ENCODE data around the gene ARFRP1.

Gene ARFRP1

DNA sequence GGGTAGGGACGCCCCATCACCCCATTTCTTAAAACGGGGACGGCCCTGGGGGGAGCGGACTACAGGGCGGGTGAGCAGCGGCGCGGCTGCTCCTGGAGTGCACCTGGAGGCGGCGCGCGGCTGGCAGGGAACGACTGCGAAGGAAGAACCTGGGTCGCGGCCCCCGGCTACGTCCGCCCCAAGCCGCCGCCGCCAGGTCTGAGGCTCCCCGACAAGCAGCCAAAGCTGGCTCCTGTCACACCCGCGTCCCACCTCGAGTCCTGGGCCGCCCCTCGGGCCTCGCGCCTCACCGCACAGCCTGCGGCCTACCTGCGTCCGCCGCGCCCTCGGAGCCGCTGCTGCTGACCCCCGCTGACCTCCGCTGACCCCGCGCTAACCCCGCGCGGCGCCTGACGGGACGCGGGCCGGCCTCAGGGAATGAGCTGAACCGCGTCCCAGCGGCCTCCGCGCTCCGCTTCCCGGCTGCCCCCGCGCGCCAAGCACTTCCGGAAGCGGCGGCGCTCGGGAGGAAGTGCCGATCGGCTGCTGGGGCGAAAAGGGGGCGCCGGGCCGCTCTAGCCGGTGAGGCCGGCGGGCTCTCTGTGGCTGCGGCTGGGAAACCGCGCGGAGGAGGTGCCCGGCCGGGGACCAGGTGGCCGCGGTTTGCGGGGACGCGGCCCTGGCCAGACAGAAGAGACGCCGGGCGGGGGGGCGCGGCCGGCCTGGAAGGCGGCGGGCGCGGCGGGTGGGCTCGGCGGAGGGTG, at the start of gene ARFRP1, which contains the start of gene ZGPAT:
Gene ARFRP1 (minus strand): TSS at position 419 of the 743 bp plus-strand sequence. CDS start 885 bp downstream, outside the sequence.
Gene ZGPAT (plus strand): TSS at position 482 of the 743 bp plus-strand sequence. CDS start 542 bp downstream, outside the sequence.
- DNase-seq, result peak; percentile 89

DNA sequence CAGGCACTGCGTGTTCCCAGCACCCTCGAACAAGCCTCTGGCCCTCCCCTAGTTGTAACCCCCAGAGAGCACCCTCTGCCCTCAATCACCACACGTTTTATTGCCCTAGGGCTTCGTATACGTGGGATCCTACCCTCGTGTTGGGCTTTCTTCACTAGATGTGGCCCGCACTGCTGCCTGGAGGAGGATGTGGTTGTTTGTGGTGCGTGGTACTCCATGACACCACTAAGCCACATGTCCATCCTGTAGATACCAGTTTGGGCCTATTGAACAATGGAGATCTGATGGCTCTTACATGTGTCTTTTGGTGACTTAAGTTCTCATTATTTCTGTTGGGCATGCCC, 48.8 kb upstream of the ARFRP1 start:
- DNase-seq, result no peak

GRCh38 chr20:63755933-63756647, 48.3 kb upstream of the ARFRP1 start:
- no peak for DNase-seq

- no peak for DNase-seq
Observed at GRCh38 chr20:63754008-63754407, 46.2 kb upstream of the ARFRP1 start.

GRCh38 chr20:63753381-63753780, 45.6 kb upstream of the ARFRP1 start:
- DNase-seq, result no peak

GRCh38 chr20:63752411-63753101, 44.8 kb upstream of the ARFRP1 start:
- DNase-seq, result no peak

DNA sequence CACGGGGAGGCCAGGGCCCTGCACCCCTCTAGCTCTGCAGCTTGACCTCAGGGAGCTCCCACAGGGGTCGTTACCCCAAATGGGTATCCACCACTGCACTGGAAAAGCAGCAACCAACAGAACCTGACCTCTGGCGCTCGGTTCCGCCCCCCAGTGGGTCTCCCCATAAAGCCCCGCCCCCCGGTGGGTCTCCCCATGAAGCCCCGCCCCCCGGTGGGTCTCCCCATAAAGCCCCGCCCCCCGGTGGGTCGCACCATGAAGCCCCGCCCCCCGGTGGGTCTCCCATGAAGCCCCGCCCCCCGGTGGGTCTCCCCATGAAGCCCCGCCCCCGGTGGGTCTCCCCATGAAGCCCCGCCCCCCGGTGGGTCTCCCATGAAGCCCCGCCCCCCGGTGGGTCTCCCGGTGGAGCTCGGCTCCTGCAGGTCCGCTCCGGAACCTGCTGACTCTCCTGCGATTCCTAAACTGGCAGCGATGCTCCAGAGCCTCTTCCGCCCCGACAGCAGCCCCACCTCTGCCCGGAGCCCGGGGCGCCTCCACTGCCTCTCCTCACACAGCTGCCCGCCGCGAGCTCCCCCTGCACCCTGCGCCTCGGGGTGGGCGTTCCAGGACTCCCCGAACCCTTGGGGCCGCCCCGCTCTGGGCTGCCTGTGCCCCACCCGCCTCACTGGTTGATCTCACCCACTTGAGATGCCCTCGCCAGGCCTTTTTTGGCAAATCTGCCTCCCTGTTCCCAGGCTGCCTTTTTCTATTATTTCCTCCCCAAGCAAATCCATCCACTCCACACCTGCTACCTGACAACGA, 43.9 kb upstream of the ARFRP1 start:
- DNase-seq, result peak; percentile 28

GRCh38 chr20:63750807-63751470, 43.2 kb upstream of the ARFRP1 start:
- peak; percentile 66 for DNase-seq

GRCh38 chr20:63749597-63750508, 42.1 kb upstream of the ARFRP1 start:
- no peak for DNase-seq

DNA sequence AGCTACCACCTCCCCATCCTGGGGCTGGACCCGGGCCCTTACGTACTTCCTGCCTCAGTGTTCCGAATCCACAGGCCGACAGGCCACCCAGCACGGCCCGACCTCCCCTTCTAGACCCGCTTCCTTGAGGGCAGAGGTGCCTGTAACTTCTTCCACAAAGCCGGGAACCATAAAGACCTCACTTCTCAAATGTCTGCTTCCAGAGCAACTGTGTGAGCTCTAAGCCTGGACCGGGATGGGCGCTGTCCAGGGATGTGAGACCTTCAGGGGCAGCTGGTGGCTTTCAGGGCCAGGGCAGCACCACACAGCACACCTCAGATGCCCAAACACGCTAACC, 41.1 kb upstream of the ARFRP1 start:
- no peak for DNase-seq

DNA sequence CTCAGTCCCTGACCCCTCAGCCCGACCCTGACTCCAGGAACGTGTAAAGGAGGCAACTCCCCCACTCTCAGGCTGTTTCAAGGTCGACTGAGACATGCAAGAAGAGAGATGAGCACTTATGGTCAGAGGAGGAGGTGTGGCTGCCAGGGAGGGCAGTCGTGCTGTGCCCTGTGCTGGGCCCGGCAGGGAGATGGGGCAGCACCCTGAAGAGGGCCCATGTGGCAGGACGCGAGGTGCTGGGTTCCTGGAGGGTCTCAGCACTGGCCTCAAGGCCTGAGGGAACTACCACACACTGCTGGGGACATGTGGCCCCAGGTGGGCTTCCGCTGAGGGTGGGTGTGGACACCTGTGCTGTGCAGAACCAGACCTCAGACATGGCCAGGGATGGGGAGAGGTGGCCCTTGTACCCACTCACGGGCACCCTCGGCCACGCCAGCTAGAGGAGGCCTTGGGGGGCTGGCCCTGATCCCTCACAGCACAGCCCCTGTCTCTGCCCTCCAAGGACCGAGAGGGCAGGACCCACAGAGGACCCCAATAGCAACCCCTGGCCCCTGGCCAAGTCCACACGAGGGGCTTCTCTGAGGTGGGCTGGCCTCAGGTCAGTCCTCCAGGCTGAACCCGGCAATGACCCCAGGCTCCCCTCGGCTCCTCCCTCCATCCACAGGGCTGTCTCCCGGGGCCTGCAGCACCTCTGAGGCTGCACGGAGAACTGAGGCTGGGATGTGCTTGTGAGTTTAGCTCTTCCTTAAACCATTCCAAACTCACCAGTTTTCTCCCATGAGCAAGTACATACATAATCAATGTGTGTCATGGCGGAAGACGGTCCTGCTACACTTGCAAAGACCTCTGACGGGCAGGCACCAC, 40.5 kb upstream of the ARFRP1 start:
- no peak for DNase-seq

DNA sequence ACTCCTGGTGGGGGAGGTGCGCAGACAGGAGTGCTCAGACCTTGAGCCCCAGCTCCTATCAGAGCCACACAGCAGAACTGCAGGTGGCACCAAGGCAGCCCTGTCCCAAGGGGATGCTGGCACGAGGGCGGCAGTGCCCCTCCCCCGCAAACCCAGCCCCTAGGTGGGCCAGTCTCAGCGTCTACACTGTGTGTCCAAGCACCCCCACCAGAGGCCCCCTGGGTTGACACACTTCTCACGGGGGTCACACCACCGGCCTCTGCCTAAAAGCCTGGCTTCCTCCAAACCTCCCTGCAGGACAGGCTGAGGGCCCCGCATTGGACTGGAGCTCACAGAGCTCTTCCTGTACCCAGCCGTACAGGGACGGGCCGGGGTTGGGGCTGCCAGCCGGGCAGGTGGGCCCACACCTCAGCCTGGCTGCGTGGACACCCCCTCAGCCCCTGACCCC, 39.9 kb upstream of the ARFRP1 start:
- no peak for DNase-seq

DNA sequence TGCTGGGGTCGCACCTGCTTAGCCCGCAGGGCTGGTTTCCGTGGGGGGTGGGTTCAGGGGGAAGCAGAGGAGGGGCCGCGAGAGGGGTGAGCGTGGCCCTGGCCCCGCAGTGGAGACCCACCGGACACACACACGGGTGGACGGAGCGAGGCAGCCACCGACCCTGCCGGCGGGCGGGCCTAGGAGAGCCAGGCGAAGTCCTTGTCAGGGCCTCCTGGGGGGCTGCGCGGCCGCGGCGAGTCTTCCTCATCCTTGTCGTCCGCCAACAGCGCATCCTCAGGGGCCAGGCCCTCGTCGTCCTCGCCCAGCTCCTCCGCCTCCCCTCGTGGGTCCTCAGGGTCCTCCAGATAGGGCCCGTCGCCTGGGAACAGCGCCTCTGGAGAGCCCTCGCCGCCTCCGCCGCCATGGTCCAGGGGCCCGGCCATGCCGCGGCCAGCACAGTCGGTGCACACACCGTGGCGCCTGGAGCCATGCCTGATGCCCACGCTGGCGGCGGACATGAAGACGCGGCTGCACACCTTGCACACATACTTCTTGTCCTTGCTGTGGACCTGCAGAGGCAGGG, 39.1 kb upstream of the ARFRP1 start:
- DNase-seq, result no peak

DNA sequence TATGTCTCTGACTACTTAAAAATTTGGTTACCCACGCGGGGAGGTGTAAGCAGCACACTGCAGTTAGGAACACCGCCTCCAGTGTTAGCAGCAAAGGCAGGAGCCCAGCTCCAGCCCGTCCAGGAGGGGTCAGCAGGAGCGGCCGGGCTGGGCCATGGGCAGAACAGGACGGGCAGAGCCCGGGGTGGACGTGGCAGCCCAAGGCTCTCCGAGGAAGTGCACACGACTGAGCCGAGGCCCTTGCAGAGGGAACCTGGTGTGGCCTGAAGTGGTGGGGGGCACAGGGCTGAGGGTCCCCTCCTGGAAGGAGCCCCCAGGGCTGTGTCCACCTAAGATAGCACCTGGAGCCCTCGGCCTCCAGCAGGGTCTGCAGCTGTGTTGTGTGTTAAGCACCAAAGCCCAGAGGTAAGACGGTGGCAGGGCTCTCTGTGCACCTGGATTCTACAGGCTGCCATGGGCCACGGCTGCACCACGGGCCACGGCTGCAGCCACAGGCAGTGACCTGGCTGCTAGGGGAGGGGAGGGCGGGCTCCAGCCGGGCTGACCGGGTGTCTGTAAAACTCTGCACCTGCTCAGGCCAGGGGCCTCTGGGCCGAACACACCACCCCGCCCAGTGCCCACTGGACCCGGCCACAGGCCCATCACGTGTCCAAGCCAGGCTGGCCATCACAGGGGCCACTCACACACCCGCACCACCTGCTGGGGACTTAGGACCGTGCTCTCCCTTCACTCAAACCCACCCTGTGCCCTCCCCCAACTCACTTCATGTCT, 38.4 kb upstream of the ARFRP1 start:
- DNase-seq, result no peak

GRCh38 chr20:63745424-63745805, 37.6 kb upstream of the ARFRP1 start:
- DNase-seq, result no peak

GRCh38 chr20:63744574-63745423, 37.0 kb upstream of the ARFRP1 start:
- DNase-seq, result no peak

- no peak for DNase-seq
Observed at GRCh38 chr20:63744158-63744557, 36.4 kb upstream of the ARFRP1 start.
